Measurements from ENCODE around the gene ZBTB20. TPM values are rescaled to one million over a fixed set of nuclear protein-coding genes. Genes with fewer than 3 reads are reported as not detected.

ZBTB20 gene
- total and polyA plus RNA-seq, 3 experiments from 2014 or later = 6.3 to 25.6 (median 6.5) TPM

GRCh38 chr3:114712728-114713492, 434.2 kb downstream of the ZBTB20 start:
- Mint-ChIP-seq H3K4me3 (no peak overlapping the region), H3K4me1 (peaks cover 2 to 11% (median 5%) of the 10 kb centered on the region in 3 donors), H3K9me3 (no peaks in the 10 kb centered on the region), H3K27me3 (no peaks in the 10 kb centered on the region), H3K36me3 (peaks cover 0 to 16% (median 10%) of the 10 kb centered on the region in 3 donors), H3K27ac (no peak overlapping the region)
- Histone ChIP-seq H3K4me3 (ENCODE audit: low read length) (no peak overlapping the region), H3K36me3 (ENCODE audit: insufficient read depth, low read length) (no peaks in the 10 kb centered on the region), H3K27ac (ENCODE audit: low read depth, low read length) (no peak overlapping the region), H3K9me3 (ENCODE audit: low read length) (no peaks in the 10 kb centered on the region), H3K4me1 (ENCODE audit: insufficient read depth, low read length) (no peaks in the 10 kb centered on the region), H3K27me3 (ENCODE audit: insufficient read depth, low read length, poor library complexity, severe bottlenecking) (no peaks in the 10 kb centered on the region)
- DNase-seq = no peak
- CTCF ChIA-PET = no interaction called here
- POLR2A ChIA-PET = no interaction called here

GRCh38 chr3:114711321-114711886, 435.7 kb downstream of the ZBTB20 start:
- ChIA-PET POLR2A (no interaction called here), CTCF (no interaction called here)
- H3K4me3 ChIP-seq (ENCODE audit: low read length) = no peak overlapping the region
- Mint-ChIP-seq H3K4me3 (no peak overlapping the region), H3K27me3 (no peaks in the 10 kb centered on the region), H3K9me3 (no peaks in the 10 kb centered on the region), H3K4me1 (peaks cover 0 to 17% (median 2%) of the 10 kb centered on the region in 3 donors), H3K36me3 (peaks cover 0 to 12% (median 10%) of the 10 kb centered on the region in 3 donors), H3K27ac (no peak overlapping the region)
- DNase-seq = no peak
- no peaks in the 10 kb centered on the region for H3K4me1 ChIP-seq (ENCODE audit: insufficient read depth, low read length)
- H3K36me3 ChIP-seq (ENCODE audit: insufficient read depth, low read length) = no peaks in the 10 kb centered on the region
- no peaks in the 10 kb centered on the region for H3K27me3 ChIP-seq (ENCODE audit: insufficient read depth, low read length, poor library complexity, severe bottlenecking)
- H3K27ac ChIP-seq (ENCODE audit: low read depth, low read length) = no peak overlapping the region
- no peaks in the 10 kb centered on the region for H3K9me3 ChIP-seq (ENCODE audit: low read length)

GRCh38 chr3:114709102-114709501, 438.0 kb downstream of the ZBTB20 start:
- Mint-ChIP-seq H3K9me3 (no peaks in the 10 kb centered on the region), H3K27ac (no peak overlapping the region), H3K4me3 (no peak overlapping the region), H3K27me3 (no peaks in the 10 kb centered on the region), H3K4me1 (peaks cover 0 to 13% (median 0%) of the 10 kb centered on the region in 3 donors), H3K36me3 (peaks cover 0 to 12% (median 8%) of the 10 kb centered on the region in 3 donors)
- no peak for DNase-seq
- no peaks in the 10 kb centered on the region for H3K36me3 ChIP-seq (ENCODE audit: insufficient read depth, low read length)
- no peak overlapping the region for H3K27ac ChIP-seq (ENCODE audit: low read depth, low read length)
- no peaks in the 10 kb centered on the region for H3K4me1 ChIP-seq (ENCODE audit: insufficient read depth, low read length)
- POLR2A ChIA-PET = no interaction called here
- no peaks in the 10 kb centered on the region for H3K27me3 ChIP-seq (ENCODE audit: insufficient read depth, low read length, poor library complexity, severe bottlenecking)
- CTCF ChIA-PET = no interaction called here
- no peak overlapping the region for H3K4me3 ChIP-seq (ENCODE audit: low read length)
- H3K9me3 ChIP-seq (ENCODE audit: low read length) = no peaks in the 10 kb centered on the region

DNA sequence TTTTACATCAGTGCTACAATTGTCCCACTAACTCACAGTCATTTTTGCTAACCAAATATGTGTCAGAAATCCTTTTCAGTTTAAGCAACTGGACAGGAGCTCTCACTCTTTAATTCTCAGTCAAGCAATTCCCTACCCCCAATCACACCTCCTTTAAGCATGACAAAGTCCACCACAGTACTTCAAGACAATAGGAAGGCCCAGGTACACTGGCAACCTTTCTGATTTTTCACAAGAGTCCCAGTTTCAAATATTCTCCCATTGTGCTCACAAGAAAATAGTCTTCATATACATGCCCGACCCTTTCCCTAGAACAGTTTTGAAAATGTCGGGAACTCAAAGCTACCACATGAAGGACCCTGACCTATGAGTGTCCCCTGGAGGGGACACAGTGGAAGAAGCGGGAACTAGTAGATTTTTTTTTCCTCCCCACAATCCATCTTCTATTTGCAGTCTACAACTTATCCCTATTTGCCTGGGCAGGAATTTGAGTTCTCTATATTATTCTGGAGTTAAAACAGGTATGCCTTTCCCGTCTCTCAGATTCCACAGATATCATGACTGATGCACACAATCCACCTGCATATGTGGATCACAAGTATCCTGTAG, 439.7 kb downstream of the ZBTB20 start:
- DNase-seq = no peak
- H3K27me3 Mint-ChIP-seq = no peaks in the 10 kb centered on the region
- CTCF ChIA-PET = no interaction called here
- Histone ChIP-seq H3K4me1 (ENCODE audit: insufficient read depth, low read length) (no peaks in the 10 kb centered on the region), H3K27ac (ENCODE audit: low read depth, low read length) (no peak overlapping the region), H3K36me3 (ENCODE audit: insufficient read depth, low read length) (no peaks in the 10 kb centered on the region), H3K9me3 (ENCODE audit: low read length) (no peaks in the 10 kb centered on the region), H3K4me3 (ENCODE audit: low read length) (no peak overlapping the region), H3K27me3 (ENCODE audit: insufficient read depth, low read length, poor library complexity, severe bottlenecking) (no peaks in the 10 kb centered on the region)
- peaks cover 0 to 11% (median 6%) of the 10 kb centered on the region in 3 donors for H3K36me3 Mint-ChIP-seq
- H3K4me3 Mint-ChIP-seq = no peak overlapping the region
- POLR2A ChIA-PET = no interaction called here
- H3K27ac Mint-ChIP-seq = no peak overlapping the region
- H3K9me3 Mint-ChIP-seq = no peaks in the 10 kb centered on the region
- peaks cover 0 to 13% (median 0%) of the 10 kb centered on the region in 3 donors for H3K4me1 Mint-ChIP-seq

- DNase-seq = no peak
- Histone ChIP-seq H3K27me3 (ENCODE audit: insufficient read depth, low read length, poor library complexity, severe bottlenecking) (no peaks in the 10 kb centered on the region), H3K9me3 (ENCODE audit: low read length) (no peaks in the 10 kb centered on the region), H3K36me3 (ENCODE audit: insufficient read depth, low read length) (no peaks in the 10 kb centered on the region), H3K27ac (ENCODE audit: low read depth, low read length) (no peak overlapping the region), H3K4me3 (ENCODE audit: low read length) (no peak overlapping the region), H3K4me1 (ENCODE audit: insufficient read depth, low read length) (no peaks in the 10 kb centered on the region)
- Mint-ChIP-seq H3K36me3 (peaks cover 0 to 8% (median 3%) of the 10 kb centered on the region in 3 donors), H3K9me3 (no peaks in the 10 kb centered on the region), H3K4me1 (peaks cover 0 to 13% (median 0%) of the 10 kb centered on the region in 3 donors), H3K27me3 (no peaks in the 10 kb centered on the region), H3K4me3 (no peak overlapping the region), H3K27ac (no peak overlapping the region)
- POLR2A ChIA-PET = no interaction called here
- CTCF ChIA-PET = no interaction called here
These were observed 440.4 kb downstream of the ZBTB20 start for GRCh38 chr3:114706591-114707232.

GRCh38 chr3:114700637-114701234, 446.4 kb downstream of the ZBTB20 start:
- no peaks in the 10 kb centered on the region for H3K36me3 ChIP-seq (ENCODE audit: insufficient read depth, low read length)
- Mint-ChIP-seq H3K36me3 (peaks cover 0 to 3% (median 1%) of the 10 kb centered on the region in 3 donors), H3K4me3 (no peak overlapping the region), H3K27ac (no peak overlapping the region), H3K9me3 (no peaks in the 10 kb centered on the region), H3K27me3 (no peaks in the 10 kb centered on the region), H3K4me1 (peaks cover 0 to 3% (median 0%) of the 10 kb centered on the region in 3 donors)
- ChIA-PET POLR2A (interaction anchor here (0.7 kb wide), 1 partner anchor 262 kb away, joined by 3 read pairs; no protein-coding TSS in a partner anchor), CTCF (interaction anchor here (1.0 kb wide), 1 partner anchor 24 kb away, joined by 3 read pairs; no protein-coding TSS in a partner anchor)
- H3K27ac ChIP-seq (ENCODE audit: low read depth, low read length) = no peak overlapping the region
- DNase-seq = no peak
- H3K4me1 ChIP-seq (ENCODE audit: insufficient read depth, low read length) = no peaks in the 10 kb centered on the region
- no peaks in the 10 kb centered on the region for H3K9me3 ChIP-seq (ENCODE audit: low read length)
- H3K27me3 ChIP-seq (ENCODE audit: insufficient read depth, low read length, poor library complexity, severe bottlenecking) = no peaks in the 10 kb centered on the region
- no peak overlapping the region for H3K4me3 ChIP-seq (ENCODE audit: low read length)

- POLR2A ChIA-PET = no interaction called here
- no peak overlapping the region for H3K4me3 Mint-ChIP-seq
These were observed 448.7 kb downstream of the ZBTB20 start for GRCh38 chr3:114698146-114699105.

More at GRCh38 chr3:114698146-114699105, 448.7 kb downstream of the ZBTB20 start:
- CTCF ChIA-PET = no interaction called here
- no peaks in the 10 kb centered on the region for H3K27me3 Mint-ChIP-seq
- Histone ChIP-seq H3K4me3 (ENCODE audit: low read length) (no peak overlapping the region), H3K27ac (ENCODE audit: low read depth, low read length) (no peak overlapping the region), H3K4me1 (ENCODE audit: insufficient read depth, low read length) (no peaks in the 10 kb centered on the region), H3K36me3 (ENCODE audit: insufficient read depth, low read length) (no peaks in the 10 kb centered on the region), H3K27me3 (ENCODE audit: insufficient read depth, low read length, poor library complexity, severe bottlenecking) (no peaks in the 10 kb centered on the region), H3K9me3 (ENCODE audit: low read length) (no peaks in the 10 kb centered on the region)
- H3K9me3 Mint-ChIP-seq = no peaks in the 10 kb centered on the region
- no peak overlapping the region for H3K27ac Mint-ChIP-seq
- H3K4me1 Mint-ChIP-seq = peaks cover 0 to 3% (median under 1%) of the 10 kb centered on the region in 3 donors
- DNase-seq = no peak
- peaks cover 0 to 3% (median 1%) of the 10 kb centered on the region in 3 donors for H3K36me3 Mint-ChIP-seq
